ENCODE results near the gene ARHGEF16. TPM values are rescaled to one million over a fixed set of nuclear protein-coding genes. Genes with fewer than 3 reads are reported as not detected.

The ARHGEF16 gene
- total and polyA plus RNA-seq, 2 donors (not counting 1 experiment from before 2014, with no cell fraction given): 0.13 to 0.22 TPM

DNA sequence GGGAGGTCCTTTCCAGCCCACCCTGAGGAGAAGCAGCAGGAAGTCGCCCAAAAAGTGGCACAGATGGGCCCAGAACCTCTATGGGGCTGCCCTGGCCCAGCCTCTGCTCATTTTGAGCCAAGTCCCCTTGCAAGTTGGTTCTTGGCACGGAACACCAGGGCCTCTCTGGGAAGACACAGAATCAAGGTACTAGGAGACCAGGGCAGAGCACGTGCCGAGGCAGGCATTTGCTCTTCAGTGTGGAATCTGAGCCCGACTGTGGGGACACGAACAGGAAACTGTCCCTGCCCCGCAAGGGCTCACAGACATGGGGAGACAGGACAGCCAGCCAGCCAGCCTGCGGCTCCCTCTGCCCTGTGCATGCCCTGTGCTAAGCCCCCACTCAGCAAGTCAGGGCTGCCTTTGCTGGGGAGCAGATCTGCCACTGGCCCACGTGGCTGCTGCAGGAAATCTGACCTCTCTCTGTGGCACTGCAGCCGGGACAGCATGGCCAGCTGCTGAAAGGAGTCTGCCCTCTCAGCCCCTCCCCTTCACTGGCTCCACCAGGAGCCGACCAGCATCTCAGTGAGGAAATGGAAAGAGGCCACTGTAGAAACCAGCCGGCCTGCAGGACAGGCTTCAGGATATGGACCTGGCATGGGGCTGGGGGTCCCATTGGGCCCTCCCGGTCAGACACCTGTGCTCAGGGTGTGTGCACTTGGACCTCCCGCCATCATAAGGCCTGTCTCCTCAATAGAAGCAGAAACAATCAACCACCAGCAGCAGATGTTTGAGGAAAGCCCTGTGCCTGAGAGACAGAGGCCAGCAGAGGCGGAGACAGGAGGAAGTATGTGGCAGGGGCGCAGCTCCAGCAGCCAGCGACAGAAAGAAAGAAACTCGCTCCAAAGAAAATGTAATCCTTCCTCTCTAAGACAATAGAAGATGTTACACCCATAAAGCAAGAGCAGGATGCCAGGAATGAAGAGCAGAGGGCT is 3.7 kb downstream of the ARHGEF16 start:
- Histone ChIP-seq H3K36me3 (replicated peaks in 1 of 2; ENCODE audit: control extremely low read depth in 1 of 2, control insufficient read depth in 1 of 2, extremely low read depth in 1 of 2, insufficient read depth in 2 of 2, low read length in 1 of 2) (no peaks in the 10 kb centered on the region), H3K79me2 (ENCODE audit: control insufficient read depth, insufficient read depth, low read length) (no peaks in the 10 kb centered on the region), H3K4me2 (replicated peaks; ENCODE audit: low read depth, low read length, poor library complexity, severe bottlenecking) (no peak overlapping the region), H3K27me3 (replicated peaks in 1 of 4; ENCODE audit: control extremely low read depth in 1 of 4, control insufficient read depth in 3 of 4, insufficient read depth in 4 of 4, low read length in 3 of 4) (peaks cover 0 to 23% (median 9%) of the 10 kb centered on the region in 4 experiments), H3K9ac (ENCODE audit: low read length) (no peak overlapping the region), H3K27ac (ENCODE audit: low read length in 2 of 2) (no peak overlapping the region), H3K4me3 (ENCODE audit: control extremely low read depth in 1 of 5, extremely low read depth in 1 of 5, insufficient read depth in 1 of 5, low read depth in 2 of 5, low read length in 4 of 5) (no peak overlapping the region), H3K4me1 (ENCODE audit: control insufficient read depth in 2 of 2, insufficient read depth in 2 of 2, low read length in 2 of 2) (peaks cover 14 to 15% of the 10 kb centered on the region in 2 donors), H2AFZ (ENCODE audit: insufficient read depth, low read depth, low read length, poor library complexity, severe bottlenecking) (no peak overlapping the region), H4K20me1 (ENCODE audit: control insufficient read depth, insufficient read depth, low read length, poor library complexity, severe bottlenecking) (no peaks in the 10 kb centered on the region), H3K9me3 (ENCODE audit: control extremely low read depth in 1 of 3, control insufficient read depth in 2 of 3, insufficient read depth in 1 of 3, low read length in 2 of 3) (peaks cover 0 to 4% (median 0%) of the 10 kb centered on the region in 3 donors)
- 47% methylated on average over 14 of the region's 18 CpGs for WGBS (ENCODE audit: insufficient coverage)
- TF ChIP-seq EZH2 (IDR thresholded peaks at IDR 0.05; ENCODE audit: borderline replicate concordance, insufficient read depth, low read depth, low read length, poor library complexity, severe bottlenecking): no peak
- TF ChIP-seq, protein P1, sequence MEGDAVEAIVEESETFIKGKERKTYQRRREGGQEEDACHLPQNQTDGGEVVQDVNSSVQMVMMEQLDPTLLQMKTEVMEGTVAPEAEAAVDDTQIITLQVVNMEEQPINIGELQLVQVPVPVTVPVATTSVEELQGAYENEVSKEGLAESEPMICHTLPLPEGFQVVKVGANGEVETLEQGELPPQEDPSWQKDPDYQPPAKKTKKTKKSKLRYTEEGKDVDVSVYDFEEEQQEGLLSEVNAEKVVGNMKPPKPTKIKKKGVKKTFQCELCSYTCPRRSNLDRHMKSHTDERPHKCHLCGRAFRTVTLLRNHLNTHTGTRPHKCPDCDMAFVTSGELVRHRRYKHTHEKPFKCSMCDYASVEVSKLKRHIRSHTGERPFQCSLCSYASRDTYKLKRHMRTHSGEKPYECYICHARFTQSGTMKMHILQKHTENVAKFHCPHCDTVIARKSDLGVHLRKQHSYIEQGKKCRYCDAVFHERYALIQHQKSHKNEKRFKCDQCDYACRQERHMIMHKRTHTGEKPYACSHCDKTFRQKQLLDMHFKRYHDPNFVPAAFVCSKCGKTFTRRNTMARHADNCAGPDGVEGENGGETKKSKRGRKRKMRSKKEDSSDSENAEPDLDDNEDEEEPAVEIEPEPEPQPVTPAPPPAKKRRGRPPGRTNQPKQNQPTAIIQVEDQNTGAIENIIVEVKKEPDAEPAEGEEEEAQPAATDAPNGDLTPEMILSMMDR (IDR thresholded peaks at IDR 0.05): no peak
- ChIA-PET POLR2A (no interaction called here), CTCF (no interaction called here)
- no peak overlapping the region for H3K4me3 Mint-ChIP-seq
- H3K27me3 Mint-ChIP-seq: peaks cover 1% of the 10 kb centered on the region
- peaks cover 1% of the 10 kb centered on the region for H3K4me1 Mint-ChIP-seq
- DNase-seq (no peak), ATAC-seq (ENCODE audit: low read depth) (no peak)
- intact Hi-C loops (cut with micrococcal nuclease): no loop called here
- no peak overlapping the region for H3K27ac Mint-ChIP-seq
- H3K9me3 Mint-ChIP-seq (ENCODE audit: insufficient read depth): no peaks in the 10 kb centered on the region
